Putamen (tissue), 1 donor: Measurements from ENCODE around the gene EXD3.

ENCODE experiments used
- DNase-seq: peaks from one replicate; pipeline ENCODE4 v3.0.0-alpha.2; 2016; ENCODE audit warnings: low spot score

Gene EXD3

DNA sequence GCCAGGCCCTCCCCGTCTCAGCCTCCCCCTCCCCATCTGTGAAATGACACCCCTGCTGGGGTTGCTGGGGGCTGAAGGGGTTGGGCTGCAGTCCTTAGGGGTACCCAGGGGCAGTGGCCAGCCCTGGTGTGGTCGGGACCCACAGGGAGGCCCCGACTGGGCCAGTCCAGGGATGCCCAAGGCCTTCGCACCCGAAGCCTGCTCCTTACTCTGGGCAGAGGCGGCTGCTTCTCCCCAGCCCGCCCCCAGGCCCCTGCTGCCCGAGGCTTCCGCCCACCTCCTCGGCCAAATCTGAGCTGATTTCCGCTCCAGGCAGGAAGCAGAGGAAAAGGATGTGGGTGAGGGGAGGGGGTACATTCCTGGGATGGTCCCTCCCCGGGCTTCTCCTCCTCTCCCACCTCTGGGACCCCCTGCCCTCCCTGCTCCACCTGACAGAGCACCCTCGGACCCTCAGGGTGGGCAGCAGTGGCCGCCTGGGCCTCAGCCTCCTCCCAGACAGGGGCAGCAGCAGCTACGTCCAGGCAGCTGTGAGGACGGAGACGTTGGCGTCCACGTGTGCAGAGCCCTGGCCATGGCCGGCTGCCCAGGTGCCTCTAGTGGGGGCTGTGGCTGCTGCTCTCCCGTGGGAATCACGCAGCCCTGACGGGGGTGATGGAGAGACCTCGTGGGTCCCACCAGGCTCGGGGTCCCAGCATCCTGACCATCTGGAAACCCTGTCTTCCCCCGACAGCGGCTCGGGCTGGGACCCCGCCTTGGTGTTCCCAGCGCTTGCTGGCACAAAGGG is 116.7 kb downstream of the EXD3 start:
- DNase-seq = no peak

DNA sequence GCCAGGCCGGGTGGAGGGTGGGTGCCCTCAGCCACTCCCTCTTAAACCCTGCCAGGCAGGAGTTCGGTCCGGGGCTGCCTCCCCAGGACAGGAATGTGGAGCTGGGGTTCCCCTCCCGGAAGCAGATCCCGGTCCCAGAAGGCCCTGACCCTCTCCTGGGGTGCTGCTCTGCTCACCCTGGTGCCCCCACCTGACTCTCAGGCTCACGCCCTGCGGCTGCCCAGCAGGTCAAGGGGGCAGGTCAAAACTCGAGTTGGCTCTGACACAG is 117.2 kb downstream of the EXD3 start:
- no peak for DNase-seq

DNA sequence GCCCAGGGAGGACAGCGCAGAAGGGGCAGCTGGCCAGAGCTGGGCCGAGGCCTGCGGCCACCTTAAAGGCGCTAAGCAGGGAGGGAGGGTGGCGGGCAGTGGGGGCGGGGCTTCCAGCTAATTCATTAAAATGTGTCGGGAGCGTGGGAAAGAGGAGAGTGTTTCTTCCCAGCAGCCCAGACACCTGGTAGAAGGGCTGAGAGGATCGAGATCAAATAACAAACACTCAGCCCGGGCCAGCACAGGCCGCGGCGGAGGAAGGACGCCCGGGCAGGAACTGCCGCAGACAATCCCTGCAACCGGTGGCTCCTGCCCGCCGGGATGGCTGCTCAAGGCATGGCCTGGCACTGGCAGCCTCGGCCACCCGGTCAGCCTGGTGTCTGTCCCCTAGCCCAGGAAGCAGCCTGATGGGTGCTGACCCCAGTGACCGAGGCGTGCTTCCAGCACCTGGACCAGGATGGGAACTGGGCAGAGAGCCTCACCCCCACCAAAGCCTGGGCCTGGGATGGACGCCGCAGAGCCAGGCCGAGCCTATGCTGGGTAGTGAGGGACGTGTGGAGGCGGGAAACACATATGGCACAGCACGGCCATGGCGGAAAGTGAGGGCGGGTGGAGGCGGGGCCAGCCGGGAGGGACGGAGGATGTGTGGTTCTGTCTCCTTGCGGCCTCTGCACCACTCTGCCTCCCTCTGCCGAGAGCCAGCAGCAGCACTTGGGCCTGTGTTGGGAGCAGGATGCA is 117.7 kb downstream of the EXD3 start:
- DNase-seq = no peak

DNA sequence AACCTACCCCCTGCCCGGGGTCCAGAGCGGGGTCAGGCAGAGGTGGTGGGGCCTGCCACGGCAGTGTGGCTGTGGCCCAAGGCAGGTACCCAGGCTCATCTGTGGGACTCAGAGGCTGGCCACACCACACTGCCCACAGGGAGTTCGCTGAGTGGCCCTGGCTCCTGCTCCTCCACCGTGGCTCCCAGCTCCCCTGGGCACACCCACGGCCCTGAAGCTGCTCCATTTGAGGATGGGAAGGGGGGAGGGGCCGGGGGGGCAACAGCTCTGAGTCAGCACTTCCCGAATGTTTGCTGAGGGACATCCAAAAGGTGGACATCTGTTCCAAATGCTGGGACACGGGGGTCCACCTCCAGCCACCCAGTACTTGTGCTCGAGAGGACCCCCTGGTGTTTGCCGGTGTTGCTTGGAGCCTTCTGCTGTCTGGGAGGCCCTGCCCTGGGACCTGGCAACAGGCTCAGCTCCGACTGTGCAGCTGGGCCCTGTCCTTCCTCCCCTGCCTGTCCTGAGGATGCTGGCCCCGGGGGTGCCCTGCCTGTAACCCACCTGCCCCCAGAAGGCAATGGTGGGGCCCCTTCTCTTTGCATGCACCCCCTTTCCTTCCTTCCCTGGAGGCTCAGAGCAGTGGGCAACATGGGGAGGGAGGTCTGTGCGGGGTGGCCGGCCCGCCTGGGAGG is 118.4 kb downstream of the EXD3 start:
- no peak for DNase-seq

DNA sequence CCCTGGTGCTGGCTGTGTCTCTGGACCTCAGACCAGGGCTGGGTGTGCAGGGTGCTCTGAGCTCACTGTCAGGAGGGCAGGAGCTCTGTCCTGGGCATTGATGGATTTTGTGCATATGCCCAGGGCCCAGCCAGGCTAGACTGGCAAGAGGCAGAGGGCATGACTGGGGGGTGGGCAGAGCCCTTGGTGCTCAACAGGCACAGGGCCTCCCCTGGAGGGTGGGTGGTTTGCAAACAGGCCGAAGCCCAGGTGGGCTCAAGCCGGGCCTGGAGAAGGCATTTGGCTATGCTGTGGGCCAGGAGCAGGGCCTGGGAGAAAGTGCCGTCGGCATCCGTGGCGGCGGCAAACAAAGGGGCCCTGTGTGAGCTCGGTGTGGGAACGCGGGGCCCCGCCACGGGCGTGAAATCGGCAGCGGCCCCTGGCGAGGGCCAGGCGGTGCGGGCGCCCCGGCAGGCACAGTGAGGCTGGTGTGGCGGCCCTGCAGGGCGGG is 119.0 kb downstream of the EXD3 start:
- DNase-seq = no peak

DNA sequence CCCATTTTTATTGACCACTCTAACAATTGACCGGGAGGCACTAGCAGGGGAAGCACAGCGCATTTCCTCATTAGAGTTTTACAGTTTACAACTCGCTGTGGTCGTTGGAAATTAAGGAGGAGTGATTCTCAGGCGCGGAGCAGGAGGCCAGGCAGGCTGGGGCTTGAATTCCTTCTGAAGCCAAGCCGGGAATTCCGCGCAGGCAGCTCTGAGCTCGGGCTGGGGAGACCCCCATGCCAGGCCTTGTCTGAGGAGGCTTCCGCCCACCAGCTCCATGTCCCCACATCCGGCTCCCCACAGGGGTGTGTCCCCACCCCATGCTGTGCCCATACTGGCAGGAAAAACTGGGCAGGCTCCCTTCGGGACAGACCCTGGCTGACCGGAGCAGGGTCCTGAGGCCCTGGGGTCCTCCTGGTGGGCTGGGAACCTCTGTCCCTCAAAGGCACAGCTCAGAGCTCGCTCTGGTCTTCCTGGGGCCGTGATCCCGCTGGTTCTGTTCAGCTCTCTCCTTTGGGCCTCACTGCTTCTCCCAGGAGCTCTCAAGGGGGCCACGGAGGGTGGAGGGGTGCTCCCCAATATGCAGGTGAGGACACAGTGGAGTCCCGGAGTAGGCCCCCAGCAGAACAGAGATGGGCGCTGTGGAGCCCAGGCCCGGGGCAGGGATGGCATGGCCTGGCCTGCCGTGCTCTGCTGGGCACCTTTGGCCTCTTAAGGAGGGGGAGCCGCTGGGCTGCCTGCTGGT is 119.6 kb downstream of the EXD3 start:
- no peak for DNase-seq

DNA sequence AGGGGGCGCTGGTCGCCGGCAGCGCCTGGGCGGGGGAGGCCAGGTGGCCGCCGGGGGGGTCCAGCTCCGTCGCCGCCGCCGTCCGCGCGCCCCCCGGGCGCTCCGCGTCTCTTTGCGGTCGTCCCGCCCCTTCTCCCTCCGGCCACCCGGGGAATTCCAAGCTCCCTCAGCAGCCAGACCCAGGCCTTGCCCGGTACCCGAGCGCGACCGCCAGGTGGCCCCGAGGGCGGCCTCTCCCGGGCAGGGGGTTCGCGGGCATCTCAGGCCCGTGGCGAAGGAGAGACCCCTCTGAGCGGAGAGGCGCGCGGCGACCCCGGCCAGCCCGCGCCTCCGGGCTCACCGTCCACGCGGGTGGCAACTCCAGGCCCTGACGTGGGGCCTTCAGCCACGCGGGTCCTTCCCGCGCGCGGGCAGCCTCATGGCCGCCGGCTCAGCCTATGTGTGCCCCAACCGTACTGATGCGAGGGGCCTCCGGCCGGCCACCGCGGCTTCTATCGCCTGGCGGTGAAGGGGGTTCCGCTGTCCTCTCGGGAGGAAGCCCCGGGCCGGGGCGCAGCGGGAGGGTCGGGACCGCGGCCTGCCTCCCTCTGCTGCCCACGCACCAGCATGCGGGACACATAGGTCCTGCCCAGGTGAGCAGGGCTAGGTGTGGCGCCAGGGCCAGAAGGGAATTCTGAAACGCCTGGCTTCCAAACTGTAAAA is 120.4 kb downstream of the EXD3 start:
- DNase-seq = no peak

DNA sequence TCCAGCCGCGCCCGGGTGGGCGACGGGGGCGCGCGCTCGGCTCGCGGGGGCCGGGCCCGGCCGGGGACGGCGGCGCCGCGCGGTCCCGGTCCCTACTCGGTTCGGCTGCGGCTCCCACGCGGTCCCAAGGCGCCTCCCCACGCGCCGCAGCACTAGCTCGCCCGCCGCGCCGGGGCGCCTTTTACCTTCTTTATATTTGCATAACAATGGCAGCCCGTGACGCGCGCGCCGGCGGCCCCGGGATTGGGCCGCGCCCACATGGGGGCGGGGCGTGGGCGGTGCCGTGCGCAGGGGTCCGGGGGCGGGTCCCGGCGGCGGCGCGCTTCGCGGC is 120.9 kb downstream of the EXD3 start, which contains the start of gene NRARP:
NRARP (minus strand) TSS at position 154 of the 331 bp plus-strand sequence. CDS start 343 bp downstream, outside the sequence.
- DNase-seq = peak; percentile 84

DNA sequence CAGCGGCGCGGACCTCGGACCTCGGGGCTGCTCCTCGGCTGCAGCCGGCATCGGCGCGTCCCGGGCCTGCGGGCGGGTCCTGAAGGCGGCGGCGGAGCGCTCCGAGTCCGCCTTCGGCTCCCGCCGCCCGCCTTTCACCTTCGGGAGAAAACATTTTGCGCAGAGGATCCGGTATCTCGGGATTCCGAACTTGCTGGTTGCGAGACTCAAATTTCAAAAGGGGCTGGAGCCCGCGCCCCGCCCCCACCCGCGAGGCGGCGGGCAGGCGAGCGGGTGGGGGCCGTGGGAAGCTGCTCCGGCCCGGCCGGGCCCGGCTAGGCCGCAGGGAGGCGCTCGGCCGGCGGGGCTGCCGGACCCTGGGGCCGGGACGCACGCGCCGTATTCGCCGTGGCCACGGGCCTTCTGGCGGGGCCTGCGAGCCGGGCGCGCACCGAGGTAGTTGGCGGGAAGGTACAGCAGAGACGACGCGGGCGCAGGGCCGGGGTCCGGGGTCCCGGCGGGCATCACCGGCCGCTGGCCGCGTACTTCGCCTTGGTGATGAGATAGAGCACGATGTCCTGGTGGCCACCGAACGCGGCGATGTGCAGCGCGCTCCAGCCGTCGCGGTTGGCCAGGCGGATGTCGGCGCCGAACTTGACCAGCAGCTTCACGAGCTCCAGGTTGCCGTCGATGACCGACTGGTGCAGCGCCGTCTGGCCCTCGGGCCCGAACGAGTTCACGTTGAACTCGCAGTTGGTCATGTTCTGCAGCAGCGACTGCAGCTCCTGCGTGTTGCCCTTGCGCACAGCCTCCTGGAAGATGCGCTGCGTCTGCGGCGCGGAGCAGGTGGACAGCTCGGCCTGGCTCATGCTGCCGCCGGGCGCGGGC is 121.6 kb downstream of the EXD3 start:
- no peak for DNase-seq

DNA sequence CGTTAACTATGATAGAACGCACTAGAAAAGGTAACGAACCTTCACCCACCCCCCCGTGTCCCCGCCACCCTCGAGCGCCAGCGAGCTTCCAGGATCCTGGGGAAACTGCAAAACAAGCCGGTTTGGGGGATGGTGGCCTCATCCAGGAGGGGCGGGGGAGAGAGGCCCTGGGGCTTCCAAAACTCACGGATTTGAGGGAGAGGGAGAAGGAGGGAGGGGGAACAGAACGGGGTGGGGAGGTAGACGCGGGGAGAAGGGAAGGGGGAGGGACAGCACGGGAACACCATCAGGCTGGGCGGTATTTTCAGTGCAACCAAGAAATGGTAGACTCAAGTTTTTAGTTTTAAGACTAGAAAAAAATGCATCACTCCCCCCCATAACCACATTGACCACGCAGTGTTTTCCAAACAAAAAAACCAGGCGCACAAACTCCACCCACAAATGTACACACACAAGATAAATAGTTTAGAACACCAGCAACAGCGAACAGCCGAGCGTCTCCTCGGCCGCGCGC is 122.3 kb downstream of the EXD3 start:
- DNase-seq = no peak

DNA sequence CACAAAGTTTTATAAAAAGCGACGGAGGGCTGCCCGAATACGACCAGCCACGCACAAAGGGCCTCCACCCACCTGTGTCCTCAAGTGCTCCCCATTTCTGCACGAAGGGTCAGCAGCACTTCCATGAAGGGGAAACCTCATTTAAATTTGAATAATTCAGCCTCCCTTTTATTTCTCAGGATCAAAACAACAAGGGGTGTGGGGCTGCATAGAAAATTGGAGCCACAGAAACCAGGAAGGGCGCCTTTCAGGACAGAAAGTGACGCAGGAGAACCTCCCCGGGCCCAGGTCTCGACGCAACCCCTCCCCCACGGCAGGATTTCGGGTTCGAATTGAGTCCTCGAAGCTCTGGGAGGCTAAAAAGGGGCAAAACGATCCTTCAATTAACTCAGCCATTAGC is 123.0 kb downstream of the EXD3 start:
- DNase-seq = peak; percentile 67

DNA sequence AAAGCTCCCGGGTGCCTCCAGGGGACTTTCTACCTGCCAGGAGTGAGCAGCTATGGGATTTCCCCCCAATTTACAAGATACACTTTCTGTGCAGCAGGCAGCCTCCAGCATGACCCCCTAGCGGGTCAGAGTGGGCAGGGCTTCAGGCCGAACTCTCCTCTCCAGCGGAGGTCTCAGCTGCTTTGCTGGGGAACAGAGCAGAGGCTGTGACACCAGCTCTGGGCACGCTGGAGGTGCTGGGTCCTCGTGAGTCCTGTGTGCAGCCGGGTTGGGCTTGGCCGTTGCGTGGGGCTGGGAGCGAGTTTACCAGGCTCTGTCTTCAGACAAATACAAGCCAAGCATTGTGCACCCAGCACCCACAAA is 123.8 kb downstream of the EXD3 start:
- no peak for DNase-seq

DNA sequence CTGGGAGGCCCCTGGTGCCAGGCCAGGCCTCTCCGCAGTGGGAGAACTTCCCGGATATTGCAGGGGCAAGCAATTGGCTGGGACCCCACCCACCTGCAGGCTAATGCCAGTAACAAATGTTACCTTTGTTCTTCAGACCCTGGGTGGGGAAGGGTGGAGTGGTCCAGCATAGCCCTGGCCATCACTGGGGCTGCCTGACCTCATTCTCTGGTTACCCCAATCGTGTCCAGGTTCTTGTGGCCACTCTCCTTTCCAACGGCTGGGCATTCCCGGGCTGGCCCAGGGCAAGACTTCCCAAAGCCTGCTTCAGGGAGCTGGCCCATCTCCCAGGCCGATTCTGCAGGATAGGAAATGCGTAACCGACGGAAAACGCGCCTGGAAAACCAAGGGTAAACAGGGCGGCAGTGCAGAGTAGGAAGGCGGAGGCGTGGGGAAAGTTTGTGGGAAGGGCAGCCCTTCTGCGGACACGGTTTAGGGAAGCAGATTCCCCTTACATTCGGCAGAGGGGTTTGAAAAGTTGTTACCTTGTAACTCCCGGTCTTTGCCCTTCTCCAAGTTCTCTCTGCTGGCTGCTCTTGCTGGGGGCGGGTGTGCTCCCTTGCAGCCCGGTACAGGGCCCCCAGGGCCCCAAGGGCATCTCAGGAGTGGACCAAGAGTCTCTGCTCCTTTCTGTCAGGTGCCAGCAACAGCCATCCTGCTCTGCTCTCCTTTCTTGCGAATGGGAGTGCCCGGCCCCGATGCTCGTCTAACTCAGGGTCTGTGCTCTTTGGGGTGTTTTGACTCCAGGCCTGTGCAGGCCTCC is 124.4 kb downstream of the EXD3 start:
- DNase-seq = no peak

DNA sequence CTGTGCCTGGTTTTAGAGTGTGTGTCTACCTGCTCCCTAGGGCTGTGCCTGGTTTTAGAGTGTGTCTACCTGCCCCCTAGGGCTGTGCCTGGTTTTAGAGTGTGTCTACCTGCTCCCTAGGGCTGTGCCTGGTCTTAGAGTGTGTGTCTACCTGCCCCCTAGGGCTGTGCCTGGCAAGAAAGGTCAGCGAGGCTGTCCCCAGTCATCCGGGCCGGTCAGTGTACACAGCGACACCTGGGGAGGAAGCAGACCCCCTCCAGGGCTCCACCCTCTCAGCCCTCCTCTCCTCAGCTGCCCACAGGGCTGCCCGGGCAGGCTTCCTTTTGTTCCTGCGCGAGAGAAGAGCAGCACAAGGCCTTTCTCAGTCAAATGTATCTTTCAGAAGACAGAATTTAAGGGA is 125.0 kb downstream of the EXD3 start:
- DNase-seq = no peak

DNA sequence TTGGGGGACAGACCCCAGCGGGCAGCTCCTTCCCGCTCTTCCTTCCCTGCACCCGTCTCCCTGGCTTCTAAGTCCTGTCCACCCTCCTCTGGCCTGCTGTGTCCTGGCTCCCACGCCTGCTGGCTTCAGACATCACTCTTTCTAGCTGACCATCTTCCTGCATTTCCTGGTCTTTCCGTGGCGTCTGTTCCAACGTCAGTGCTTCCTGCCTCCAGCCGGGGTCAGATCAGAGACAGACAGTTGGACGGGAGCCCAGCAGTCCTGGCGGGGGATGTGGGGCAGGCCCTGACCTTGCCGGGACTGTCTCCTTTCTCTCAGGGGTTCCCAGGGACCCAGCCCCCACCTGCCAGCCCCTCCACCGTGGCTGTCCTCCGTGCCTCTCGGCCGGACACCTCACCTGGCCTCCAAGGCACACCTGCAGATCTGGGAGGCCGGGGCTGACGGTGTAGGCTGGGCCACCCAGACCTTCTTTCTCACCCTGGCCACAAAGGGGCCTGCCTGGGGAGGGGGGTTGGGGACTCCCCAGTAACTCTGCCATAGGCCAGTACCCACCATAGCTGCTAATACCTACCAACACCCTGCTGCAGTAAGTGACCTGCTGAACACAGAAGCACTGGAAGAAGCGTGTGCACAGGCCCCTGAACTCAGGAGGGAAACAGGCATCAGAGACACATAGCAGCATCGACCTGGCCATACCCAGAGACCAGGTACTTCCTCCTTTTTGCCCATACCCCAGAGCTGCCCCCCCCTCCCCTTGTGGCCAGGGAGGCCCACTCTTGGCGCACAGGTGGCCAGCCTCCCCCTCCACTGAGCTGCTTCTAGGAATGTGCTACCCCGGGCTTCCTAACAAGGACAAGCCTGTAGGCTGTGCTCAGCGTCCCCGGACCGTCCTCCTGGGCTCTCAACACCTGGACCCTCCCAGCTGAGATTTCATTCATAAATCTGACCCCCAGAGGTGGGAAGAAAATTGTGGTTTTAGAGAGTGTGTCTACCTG is 126.0 kb downstream of the EXD3 start:
- no peak for DNase-seq

DNA sequence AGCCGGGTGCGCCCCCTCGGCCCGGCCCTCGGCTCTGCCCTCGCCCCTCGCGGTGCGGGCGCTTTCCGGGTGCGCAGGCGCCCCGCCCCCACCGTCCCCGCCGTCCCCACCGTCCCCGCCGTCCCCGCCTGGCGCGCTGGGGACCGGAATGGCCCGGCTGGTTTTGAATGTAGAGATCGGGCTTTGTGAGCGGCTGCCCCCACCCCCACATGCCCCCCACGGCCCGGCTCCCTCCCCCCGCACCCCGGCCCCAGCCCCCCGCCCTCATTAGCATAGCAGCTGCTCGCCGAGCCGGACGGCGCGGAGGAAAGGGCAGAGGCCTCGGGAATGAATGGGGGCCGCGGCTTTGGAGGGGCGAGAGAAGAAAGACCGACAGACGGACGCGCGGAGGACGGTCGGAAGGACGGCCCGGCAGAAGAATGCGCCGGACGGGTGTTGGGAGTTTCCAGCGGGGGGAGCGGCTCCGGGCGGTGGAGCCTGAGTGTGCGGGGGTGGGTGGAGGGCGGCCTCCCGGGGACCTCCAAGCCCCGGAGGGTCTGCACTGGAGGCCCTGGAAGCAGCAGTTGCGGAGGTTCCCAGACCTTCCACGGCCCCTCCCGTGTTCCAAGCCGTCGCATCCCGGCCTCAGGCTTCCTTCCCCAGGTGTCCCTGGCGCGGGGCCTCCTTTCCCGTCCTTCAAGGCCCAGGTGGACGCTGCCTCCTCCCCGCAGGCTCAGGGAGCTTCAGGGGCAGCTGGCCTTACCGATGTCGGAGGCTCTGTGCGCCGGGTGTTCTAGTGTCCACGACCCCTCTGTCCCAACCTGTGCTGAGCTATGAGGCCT is 126.9 kb downstream of the EXD3 start:
- DNase-seq = no peak

DNA sequence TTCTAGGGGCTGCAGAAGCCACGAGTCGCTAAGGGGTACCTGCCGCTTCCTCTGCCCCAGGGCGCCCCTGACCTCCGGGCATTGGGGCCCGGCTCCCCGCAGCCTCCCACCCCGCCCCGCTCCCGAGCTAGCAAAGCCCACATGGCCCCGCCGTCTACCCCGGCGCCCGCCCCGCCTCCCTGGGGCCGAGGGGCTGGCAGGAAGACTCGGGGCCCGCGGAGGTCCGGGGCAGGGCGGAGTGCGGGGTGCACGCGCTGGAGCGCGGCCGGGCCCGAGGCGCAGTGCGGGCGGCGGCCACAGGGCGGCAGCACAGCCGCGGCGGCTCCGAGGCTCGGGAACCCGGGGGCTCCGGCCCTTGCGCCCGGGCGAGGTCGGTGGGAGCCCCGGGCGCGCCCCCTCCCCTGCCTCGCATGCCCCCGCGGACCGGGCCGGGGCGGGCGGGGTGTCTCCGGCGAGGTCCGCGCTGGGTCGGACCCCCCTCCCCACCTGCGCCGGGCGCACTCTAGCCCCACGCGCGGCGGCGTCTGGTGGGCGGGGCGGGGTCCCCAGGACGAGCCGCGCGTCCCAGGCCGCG is 127.6 kb downstream of the EXD3 start:
- DNase-seq = no peak
